Trophoblast cell (in vitro differentiated cells and primary cell): Measurements from ENCODE around the gene CCR5.

ENCODE experiments used
- DNase-seq, 2 donors: peaks; one replicate each; pipeline ENCODE4 v3.0.0-alpha.2; 2016
- H2AFZ ChIP-seq: 2 replicates; pipeline ENCODE4 v1.6.1; 2013; ENCODE audit warnings: low read length, moderate library complexity, mild to moderate bottlenecking; ENCODE audit not compliant: insufficient read depth, poor library complexity
- H2AK5ac ChIP-seq: 2 replicates; pipeline ENCODE4 v1.6.1; 2013; ENCODE audit warnings: mild to moderate bottlenecking, low read length
- H2BK120ac ChIP-seq: 2 replicates; pipeline ENCODE4 v1.6.1; 2013; ENCODE audit warnings: low read length, mild to moderate bottlenecking, moderate library complexity; ENCODE audit not compliant: insufficient read depth, poor library complexity
- H2BK12ac ChIP-seq: 2 replicates; pipeline ENCODE4 v1.6.1; 2013; ENCODE audit warnings: mild to moderate bottlenecking, low read length, moderate library complexity
- H2BK5ac ChIP-seq: 2 replicates; pipeline ENCODE4 v1.6.1; 2013; ENCODE audit warnings: low read length, low read depth, moderate library complexity, mild to moderate bottlenecking; ENCODE audit not compliant: poor library complexity
- H3K14ac ChIP-seq: 2 replicates; pipeline ENCODE4 v1.6.1; 2013; ENCODE audit warnings: mild to moderate bottlenecking, low read length
- H3K18ac ChIP-seq: 2 replicates; pipeline ENCODE4 v1.6.1; 2013; ENCODE audit warnings: mild to moderate bottlenecking, low read length
- H3K23ac ChIP-seq: 2 replicates; pipeline ENCODE4 v1.6.1; 2013; ENCODE audit warnings: low read length
- H3K27ac ChIP-seq: 2 replicates; pipeline ENCODE4 v1.5.1; 2013; ENCODE audit warnings: low read depth, mild to moderate bottlenecking, inconsistent platforms, low read length, moderate library complexity
- H3K27me3 ChIP-seq: 2 replicates; pipeline ENCODE4 v1.6.1; 2013; ENCODE audit warnings: inconsistent platforms, mild to moderate bottlenecking, low read length, moderate library complexity; ENCODE audit not compliant: insufficient read depth
- H3K36me3 ChIP-seq, 2 experiments: 1 replicate in 1 of 2; 2 replicates in 1 of 2; pipeline ENCODE4 v1.6.1; 2013; ENCODE audit warnings: low read length in 2 of 2, mild to moderate bottlenecking in 2 of 2, moderate library complexity in 1 of 2; ENCODE audit not compliant: insufficient read depth in 2 of 2, control insufficient read depth in 1 of 2
- H3K4ac ChIP-seq: 2 replicates; pipeline ENCODE4 v1.6.1; 2013; ENCODE audit warnings: low read depth, mild to moderate bottlenecking, low read length, moderate library complexity
- H3K4me1 ChIP-seq, 2 experiments: 1 replicate in 1 of 2; 2 replicates in 1 of 2; pipeline ENCODE4 v1.6.1; 2013; ENCODE audit warnings: low read length in 2 of 2, mild to moderate bottlenecking in 2 of 2, moderate library complexity in 1 of 2; ENCODE audit not compliant: insufficient read depth in 2 of 2, control insufficient read depth in 1 of 2
- H3K4me2 ChIP-seq: 2 replicates; pipeline ENCODE4 v1.6.1; 2013; ENCODE audit warnings: inconsistent platforms, mild to moderate bottlenecking, low read length, moderate library complexity
- H3K4me3 ChIP-seq: 2 replicates; pipeline ENCODE4 v1.5.1; 2013; ENCODE audit warnings: mild to moderate bottlenecking, low read depth, low read length, inconsistent platforms
- H3K79me1 ChIP-seq: one replicate; pipeline ENCODE4 v1.6.1; 2013; ENCODE audit warnings: low read length
- H3K79me2 ChIP-seq: 2 replicates; pipeline ENCODE4 v1.6.1; 2013; ENCODE audit warnings: low read length, mild to moderate bottlenecking; ENCODE audit not compliant: control insufficient read depth, insufficient read depth, poor library complexity
- H3K9ac ChIP-seq: 2 replicates; pipeline ENCODE4 v1.6.1; 2013; ENCODE audit warnings: mild to moderate bottlenecking, low read length
- H3K9me3 ChIP-seq: 2 replicates; pipeline ENCODE4 v1.6.1; 2013; ENCODE audit warnings: low read depth, mild to moderate bottlenecking, control low read depth, inconsistent platforms, low read length; ENCODE audit not compliant: insufficient read depth
- H4K12ac ChIP-seq: 2 replicates; pipeline ENCODE4 v1.6.1; 2013; ENCODE audit warnings: low read depth, mild to moderate bottlenecking, low read length, moderate library complexity
- H4K8ac ChIP-seq: 2 replicates; pipeline ENCODE4 v1.6.1; 2013; ENCODE audit warnings: low read depth, mild to moderate bottlenecking, low read length, moderate library complexity
- H4K91ac ChIP-seq: one replicate; pipeline ENCODE4 v1.6.1; 2013; ENCODE audit warnings: low read depth, mild to moderate bottlenecking, low read length, moderate library complexity
- WGBS: extraction: QIAGEN DNeasy Blood & Tissue Kit; methylation state at CpG from one replicate; pipeline ENCODE4 v1.1.7; 2013; ENCODE audit warnings: missing lambda C conversion rate; ENCODE audit not compliant: insufficient read length, insufficient coverage; ENCODE audit errors: extremely low coverage; 5-methylcytosine and 5-hydroxymethylcytosine counted together

Gene CCR5

DNA sequence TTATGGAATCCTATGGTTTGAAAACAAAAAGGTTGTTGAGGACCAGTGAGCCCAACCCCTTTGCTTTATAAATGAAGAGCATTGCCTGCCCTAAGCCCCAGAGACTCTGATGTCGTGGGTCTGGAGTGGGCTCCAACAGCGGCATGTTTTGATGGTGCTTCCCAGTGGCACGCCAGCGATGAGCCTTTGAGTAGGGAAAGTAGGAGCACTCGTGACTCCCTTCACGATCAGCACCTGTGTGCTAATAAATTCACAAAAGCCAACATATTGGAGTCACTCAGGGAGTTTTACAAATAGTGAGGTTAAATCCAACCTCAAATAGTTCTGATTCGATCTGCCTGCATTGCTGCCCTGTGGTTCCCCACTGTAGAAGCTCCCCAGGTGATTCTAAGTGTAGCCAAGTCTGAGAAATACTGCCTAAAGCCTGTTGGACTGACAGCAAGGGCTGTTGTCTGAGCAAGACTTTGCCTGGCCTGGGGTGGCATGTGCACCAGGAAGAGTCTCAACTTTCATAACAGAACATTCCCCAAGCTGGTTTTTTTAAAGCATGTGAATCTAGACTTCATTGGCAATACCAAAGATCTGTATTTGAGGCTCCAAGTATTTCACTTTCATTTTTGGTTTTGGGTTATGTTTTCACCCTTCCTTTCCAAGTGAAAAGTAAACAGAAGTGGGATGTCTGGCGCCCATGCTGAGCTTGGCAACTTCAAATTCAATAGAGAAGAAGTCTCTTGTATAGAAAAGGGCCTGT is 9.9 kb downstream of the CCR5 start:
- Histone ChIP-seq H3K4me3 (no peak overlapping the region), H3K18ac (no peak overlapping the region), H3K4ac (no peak overlapping the region), H3K4me2 (no peak overlapping the region), H2BK12ac (no peak overlapping the region), H3K9me3 (no peaks in the 10 kb centered on the region), H2AFZ (no peak overlapping the region), H3K79me2 (no peaks in the 10 kb centered on the region), H3K27ac (no peak overlapping the region), H4K8ac (no peak overlapping the region), H4K91ac (no peak overlapping the region), H3K4me1 (peaks cover 3 to 5% of the 10 kb centered on the region in 2 experiments), H4K12ac (no peak overlapping the region), H3K79me1 (no peaks in the 10 kb centered on the region), H3K14ac (no peak overlapping the region), H3K27me3 (no peaks in the 10 kb centered on the region), H3K23ac (no peak overlapping the region), H2BK5ac (no peak overlapping the region), H3K36me3 (no peaks in the 10 kb centered on the region), H2BK120ac (no peak overlapping the region), H3K9ac (no peak overlapping the region), H2AK5ac (no peak overlapping the region)
- WGBS: no CpG with 5 or more reads among the region's 8 CpGs
- DNase-seq: no peak

DNA sequence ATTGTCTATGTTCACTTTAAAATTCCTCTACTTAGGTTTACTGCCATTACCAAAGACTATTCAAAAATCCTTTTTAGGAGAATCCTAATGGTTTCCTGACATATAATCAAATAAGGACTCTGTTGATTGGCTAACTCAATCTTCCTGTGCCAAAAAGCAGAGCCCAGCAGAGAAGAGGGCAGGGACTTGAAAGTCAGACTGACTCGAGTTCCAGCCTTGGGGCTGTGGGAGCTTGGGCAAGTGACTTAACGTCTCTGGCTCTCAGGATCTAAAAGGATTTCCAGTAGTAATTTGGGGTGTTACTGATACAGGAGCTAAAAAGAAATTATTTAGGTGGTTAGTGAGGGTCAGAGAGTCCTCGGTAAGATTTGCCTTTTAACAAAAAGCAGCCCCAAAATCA is 10.9 kb downstream of the CCR5 start:
- H3K9ac ChIP-seq: no peak overlapping the region
- no peak overlapping the region for H4K12ac ChIP-seq
- DNase-seq: no peak
- no peak overlapping the region for H4K91ac ChIP-seq
- H3K4me2 ChIP-seq: no peak overlapping the region
- H2AFZ ChIP-seq: no peak overlapping the region
- no peak overlapping the region for H3K23ac ChIP-seq
- no peak overlapping the region for H4K8ac ChIP-seq
- no CpG with 5 or more reads among the region's 3 CpGs for WGBS
- H3K79me1 ChIP-seq: no peaks in the 10 kb centered on the region
- no peak overlapping the region for H3K18ac ChIP-seq
- H3K9me3 ChIP-seq: no peaks in the 10 kb centered on the region
- H3K27ac ChIP-seq: no peak overlapping the region
- H3K4me3 ChIP-seq: no peak overlapping the region
- H3K36me3 ChIP-seq: no peaks in the 10 kb centered on the region
- no peaks in the 10 kb centered on the region for H3K27me3 ChIP-seq
- H3K79me2 ChIP-seq: no peaks in the 10 kb centered on the region
- H2BK5ac ChIP-seq: no peak overlapping the region
- no peak overlapping the region for H2BK120ac ChIP-seq
- no peak overlapping the region for H3K14ac ChIP-seq
- no peak overlapping the region for H2BK12ac ChIP-seq
- H3K4me1 ChIP-seq: peaks cover 5 to 8% of the 10 kb centered on the region in 2 experiments
- H3K4ac ChIP-seq: no peak overlapping the region
- no peak overlapping the region for H2AK5ac ChIP-seq

DNA sequence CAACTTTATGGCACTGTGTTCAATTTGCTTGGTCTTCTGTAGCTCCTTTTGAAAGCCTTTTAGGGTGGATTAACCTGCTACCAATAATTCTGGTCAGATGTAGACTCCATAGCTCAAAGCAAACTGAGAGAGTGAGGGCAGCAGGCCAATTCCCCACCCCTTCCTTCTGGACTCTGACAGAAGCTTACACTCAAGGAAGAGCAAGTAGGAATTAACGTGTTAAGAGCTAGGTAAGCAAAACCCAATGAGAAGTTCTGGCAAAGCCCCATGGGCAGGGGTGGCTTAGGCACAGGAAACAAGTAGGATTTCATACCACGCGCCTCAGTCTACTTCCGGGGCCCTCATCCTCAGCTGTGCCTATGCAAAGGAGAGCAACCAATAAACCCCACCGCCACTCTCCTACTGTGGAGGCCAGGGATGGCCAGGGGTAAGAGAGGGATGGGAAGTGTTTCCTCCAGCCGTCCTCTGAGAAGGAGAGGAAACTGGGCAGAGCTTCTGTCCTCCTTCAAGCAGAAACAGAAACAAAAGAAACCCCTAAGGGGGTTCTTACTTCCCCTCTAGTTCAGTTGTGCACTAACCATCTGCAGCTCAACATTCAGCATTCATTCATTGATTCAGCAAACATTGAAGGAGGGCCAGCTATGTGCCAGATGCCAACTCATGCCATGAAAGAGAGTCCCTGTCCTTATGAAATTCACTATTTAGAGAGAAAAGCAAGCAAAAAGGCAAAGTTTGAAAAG is 12.6 kb downstream of the CCR5 start:
- no peak overlapping the region for H2BK120ac ChIP-seq
- no CpG with 5 or more reads among the region's 6 CpGs for WGBS
- no peaks in the 10 kb centered on the region for H3K79me2 ChIP-seq
- H3K36me3 ChIP-seq: no peaks in the 10 kb centered on the region
- H3K4me3 ChIP-seq: no peak overlapping the region
- no peak overlapping the region for H3K23ac ChIP-seq
- no peaks in the 10 kb centered on the region for H3K9me3 ChIP-seq
- no peak overlapping the region for H3K4me2 ChIP-seq
- no peak overlapping the region for H2AK5ac ChIP-seq
- DNase-seq: no peak
- H3K14ac ChIP-seq: no peak overlapping the region
- H2BK5ac ChIP-seq: no peak overlapping the region
- no peaks in the 10 kb centered on the region for H3K27me3 ChIP-seq
- H3K27ac ChIP-seq: no peak overlapping the region
- H2AFZ ChIP-seq: no peak overlapping the region
- no peak overlapping the region for H4K91ac ChIP-seq
- H3K4me1 ChIP-seq: peaks cover 5 to 8% of the 10 kb centered on the region in 2 experiments
- no peaks in the 10 kb centered on the region for H3K79me1 ChIP-seq
- H4K8ac ChIP-seq: no peak overlapping the region
- H2BK12ac ChIP-seq: no peak overlapping the region
- no peak overlapping the region for H3K18ac ChIP-seq
- no peak overlapping the region for H3K9ac ChIP-seq
- H3K4ac ChIP-seq: no peak overlapping the region
- H4K12ac ChIP-seq: no peak overlapping the region

DNA sequence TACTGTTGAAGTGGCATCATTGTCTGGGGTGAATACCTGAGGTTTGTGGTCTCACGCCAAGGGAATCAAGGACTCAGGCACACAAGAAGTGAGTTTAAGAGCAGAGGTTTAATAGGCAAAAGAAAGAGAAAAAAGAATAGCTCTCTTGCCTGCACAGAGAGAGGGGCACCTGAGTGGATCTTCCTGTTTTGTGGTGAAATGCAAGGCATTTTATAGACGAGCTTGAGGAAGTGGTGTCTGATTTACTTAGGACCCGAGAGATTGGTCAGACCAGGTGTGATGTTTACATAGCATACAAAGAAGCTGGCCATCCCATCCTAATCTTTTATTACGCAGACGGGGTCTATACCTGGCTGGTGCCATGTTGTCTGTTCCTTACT is 13.2 kb downstream of the CCR5 start:
- Histone ChIP-seq H3K23ac (no peak overlapping the region), H4K8ac (no peak overlapping the region), H3K4me2 (no peak overlapping the region), H2AK5ac (no peak overlapping the region), H3K27ac (no peak overlapping the region), H2BK5ac (no peak overlapping the region), H4K91ac (no peak overlapping the region), H2BK12ac (no peak overlapping the region), H3K18ac (no peak overlapping the region), H3K27me3 (no peaks in the 10 kb centered on the region), H4K12ac (no peak overlapping the region), H3K4ac (no peak overlapping the region), H2AFZ (no peak overlapping the region), H2BK120ac (no peak overlapping the region), H3K4me3 (no peak overlapping the region), H3K9me3 (no peaks in the 10 kb centered on the region), H3K79me1 (no peaks in the 10 kb centered on the region), H3K36me3 (no peaks in the 10 kb centered on the region), H3K4me1 (peaks cover 5 to 8% of the 10 kb centered on the region in 2 experiments), H3K79me2 (no peaks in the 10 kb centered on the region), H3K14ac (no peak overlapping the region), H3K9ac (no peak overlapping the region)
- no peak for DNase-seq
- no CpG with 5 or more reads among the region's 5 CpGs for WGBS
